GM13976 (cell line): ENCODE measurements around the gene WWOX.

ENCODE experiments used
- DNase-seq: peaks from one replicate; pipeline ENCODE4 v3.0.0; 2012; ENCODE audit warnings: low spot score
- CTCF ChIP-seq: IDR thresholded peaks from 2 replicates; pipeline ENCODE4 v1.5.1; 2012; ENCODE audit warnings: borderline replicate concordance, mild to moderate bottlenecking; ENCODE audit not compliant: insufficient read depth; ENCODE audit errors: extremely low read depth, missing control alignments, control extremely low read depth
- in situ Hi-C: fragments of 300-500 bp; cut with MboI; formaldehyde crosslinking; loops from one replicate; pipeline ENCODE4 v1.12.0; 2022; ENCODE audit warnings: low sequenced_read_pairs, mixed read lengths, inconsistent platforms; ENCODE audit not compliant: unreplicated experiment

Gene WWOX

GRCh38 chr16:78396046-78396445 lies 296.6 kb downstream of the WWOX start:
- in situ Hi-C loops = no loop called here
- TF ChIP-seq CTCF = no peak
- no peak for DNase-seq

GRCh38 chr16:78396673-78397072 lies 297.2 kb downstream of the WWOX start:
- in situ Hi-C loops = no loop called here
- no peak for DNase-seq
- no peak for TF ChIP-seq CTCF

- no peak for TF ChIP-seq CTCF
- no peak for DNase-seq
- in situ Hi-C loops = no loop called here
Observed at GRCh38 chr16:78399384-78399783, 299.9 kb downstream of the WWOX start.

GRCh38 chr16:78402833-78403232 lies 303.4 kb downstream of the WWOX start:
- DNase-seq = no peak
- in situ Hi-C loops = no loop called here
- TF ChIP-seq CTCF = no peak

GRCh38 chr16:78405040-78405439 lies 305.6 kb downstream of the WWOX start:
- TF ChIP-seq CTCF = no peak
- no peak for DNase-seq
- in situ Hi-C loops = no loop called here

- no peak for TF ChIP-seq CTCF
- in situ Hi-C loops = no loop called here
- no peak for DNase-seq
Observed at GRCh38 chr16:78405833-78406232, 306.4 kb downstream of the WWOX start.

GRCh38 chr16:78407191-78407590 lies 307.7 kb downstream of the WWOX start:
- in situ Hi-C loops = no loop called here

More at GRCh38 chr16:78407191-78407590, 307.7 kb downstream of the WWOX start:
- DNase-seq = no peak
- no peak for TF ChIP-seq CTCF
